SK-N-MC (cell line): ENCODE measurements around the gene SNX25.

Experiments used
- EZH2 ChIP-seq: fragments of 200-600 bp; sonication (generic); IDR thresholded peaks from one replicate; pipeline ENCODE4 v1.6.1; 2017; ENCODE audit warnings: antibody characterized with exemption
- POLR2AphosphoS5 ChIP-seq: IDR thresholded peaks from 2 replicates; pipeline ENCODE4 v1.6.1; 2012; ENCODE audit warnings: mild to moderate bottlenecking, low read depth, low read length, borderline replicate concordance

- TF ChIP-seq EZH2 (no peak), POLR2AphosphoS5 (no peak)
These were observed 29.4 kb downstream of the SNX25 start for GRCh38 chr4:185238750-185239149.
